ENCODE results near the gene FUT8.
"Not testable (repeated sequence)": the region's sequence is repeated elsewhere in the genome, so short reads cannot be mapped to it uniquely, and the experiment has no call there.

FUT8 gene

DNA sequence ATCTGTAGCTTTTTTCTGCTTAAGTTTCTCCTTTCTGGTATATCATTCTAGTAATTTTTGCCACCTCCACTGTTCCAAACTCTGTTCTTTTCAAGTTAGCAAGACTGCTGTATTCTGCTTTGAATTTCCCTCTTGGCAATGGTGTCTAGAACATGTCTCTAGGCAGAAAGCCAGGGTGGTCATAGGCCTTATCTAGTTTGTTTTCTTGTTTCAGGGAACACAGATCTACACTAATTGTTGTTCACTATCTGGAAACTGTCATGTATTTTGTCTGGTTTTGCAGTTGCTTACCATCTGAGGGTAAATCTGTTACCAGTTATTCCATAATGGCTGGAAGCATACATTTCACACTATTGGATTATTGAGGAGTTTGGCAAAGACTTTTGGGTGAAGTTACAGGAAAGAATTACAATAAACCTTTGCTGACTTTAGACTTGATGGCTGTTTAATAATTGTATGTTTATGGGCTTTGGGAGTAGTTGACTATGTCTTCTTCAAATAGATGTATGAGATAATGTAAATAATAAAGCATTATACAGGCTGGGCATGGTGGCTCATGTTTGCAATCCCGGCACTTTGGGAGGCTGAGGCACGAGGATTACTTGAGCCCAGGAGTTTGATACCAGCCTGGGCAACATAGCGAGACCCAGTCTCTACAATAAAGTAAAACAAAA, 41.4 kb downstream of the FUT8 start:
- DNase-seq (ENCODE audit: low spot score), result no peak

DNA sequence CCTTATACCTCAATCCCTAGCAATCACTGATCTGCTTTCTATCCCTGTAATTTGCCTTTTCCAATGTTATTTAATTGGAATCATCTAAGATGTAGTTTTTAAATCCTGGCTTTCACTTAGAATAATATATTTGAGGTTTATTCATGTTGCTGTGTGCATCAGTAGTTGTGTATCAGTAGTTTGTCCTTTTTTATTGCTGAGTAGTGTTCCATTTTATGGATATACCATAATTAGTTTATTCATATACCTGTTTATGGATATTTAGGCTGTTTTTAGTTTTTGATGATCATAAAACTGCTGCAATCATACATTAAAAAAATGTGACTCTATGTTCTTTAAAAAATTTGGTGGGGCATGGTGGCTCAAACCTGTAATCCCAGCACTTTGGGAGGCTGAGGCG, 43.7 kb downstream of the FUT8 start:
- DNase-seq (ENCODE audit: low spot score), result no peak

DNA sequence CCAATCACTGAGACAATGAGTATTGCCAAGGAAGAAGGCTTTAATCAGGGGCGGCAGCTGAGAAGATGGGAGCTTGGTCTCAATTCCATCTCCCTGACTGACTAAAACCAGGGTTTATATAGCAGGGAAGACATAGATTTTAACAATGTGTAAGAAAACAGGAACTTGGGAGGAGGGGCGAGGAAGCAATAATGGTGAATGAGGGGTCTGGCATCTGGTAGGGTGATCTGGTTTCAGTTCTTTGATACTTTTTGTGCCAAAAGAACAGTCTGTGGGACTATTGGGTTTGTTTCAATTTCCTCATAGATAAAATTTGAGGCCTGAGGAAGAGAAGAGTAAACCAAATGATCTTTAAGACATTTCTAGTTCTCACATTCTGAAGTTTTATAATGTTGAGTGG, 49.2 kb downstream of the FUT8 start:
- DNase-seq (ENCODE audit: low spot score), result no peak

DNA sequence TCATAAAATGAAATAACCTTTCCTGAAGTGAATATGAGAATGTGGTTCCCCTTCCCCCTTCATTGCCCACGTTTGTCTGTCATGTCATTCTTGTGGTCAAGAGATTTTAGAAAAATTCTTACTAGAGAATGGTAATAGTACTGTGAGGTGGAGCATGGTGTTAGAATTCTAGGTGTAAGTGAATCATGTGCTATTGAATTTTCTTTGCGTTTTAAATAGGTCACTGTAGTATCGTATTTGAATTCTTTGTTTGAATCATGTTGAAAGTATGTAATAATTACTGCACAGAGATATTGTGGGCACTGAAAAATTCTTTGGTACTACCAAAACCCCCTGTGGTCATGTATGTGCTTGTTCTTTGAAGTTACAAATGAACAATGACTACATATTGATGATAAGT, 49.9 kb downstream of the FUT8 start:
- peak; percentile 25 for DNase-seq (ENCODE audit: low spot score)

DNA sequence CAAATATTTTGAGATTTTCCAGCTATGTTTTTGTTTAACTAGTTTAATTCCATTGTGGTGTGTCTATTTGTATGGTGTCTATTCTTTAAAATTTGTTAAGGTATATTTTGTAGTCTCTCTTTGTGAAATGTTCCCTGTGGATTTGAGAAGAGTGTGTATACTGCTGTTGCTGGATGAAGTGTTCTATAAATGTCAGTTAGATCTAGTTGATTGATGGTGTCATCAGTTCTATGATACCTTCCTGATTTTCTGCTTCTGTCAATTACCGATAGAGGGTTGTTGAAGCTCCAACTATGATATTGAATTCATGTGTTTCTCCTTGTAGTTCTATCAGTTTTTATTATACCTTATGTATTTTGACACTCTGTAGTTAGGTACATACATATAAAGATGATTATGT, 53.1 kb downstream of the FUT8 start:
- DNase-seq (ENCODE audit: low spot score), result no peak

DNA sequence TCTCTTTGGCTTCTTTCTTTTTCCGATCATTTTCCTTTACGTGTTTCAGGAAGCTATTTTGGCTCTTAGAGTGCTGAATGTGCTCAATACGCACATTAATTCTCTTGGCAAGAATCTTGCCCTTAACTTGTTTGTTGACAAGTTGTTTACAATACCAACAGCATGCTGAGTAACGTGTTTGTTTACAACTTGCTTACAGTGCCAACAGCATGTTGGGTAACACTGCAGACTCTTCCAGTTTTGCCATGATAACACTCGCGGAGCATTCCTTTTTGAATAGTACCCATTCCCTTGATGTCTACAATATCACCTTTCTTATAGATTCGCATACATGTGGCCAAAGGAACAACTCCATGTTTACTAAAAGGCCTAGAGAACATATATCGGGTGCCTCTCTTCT, 55.4 kb downstream of the FUT8 start:
- DNase-seq (ENCODE audit: low spot score), result not testable (repeated sequence)

DNA sequence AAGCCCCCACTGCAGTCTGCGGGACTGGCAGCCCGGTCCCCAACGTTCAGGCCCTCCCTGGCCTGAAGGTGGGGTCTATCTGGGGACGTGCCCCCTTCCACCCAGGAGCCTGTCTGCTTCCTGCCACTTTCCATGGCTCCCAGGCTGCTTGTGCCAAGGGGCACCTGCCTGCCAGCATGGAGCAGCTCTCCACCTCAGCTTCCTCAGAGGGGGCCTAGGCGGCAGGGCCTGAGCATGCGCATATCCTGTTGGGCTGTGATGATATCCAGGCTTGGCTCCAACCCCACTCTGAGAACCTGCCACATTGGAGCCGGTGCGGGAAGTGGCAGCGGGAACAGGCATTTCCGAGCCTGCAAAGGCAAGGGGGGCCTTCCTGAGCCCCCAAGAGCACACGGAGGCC, 57.4 kb downstream of the FUT8 start:
- DNase-seq (ENCODE audit: low spot score), result no peak

DNA sequence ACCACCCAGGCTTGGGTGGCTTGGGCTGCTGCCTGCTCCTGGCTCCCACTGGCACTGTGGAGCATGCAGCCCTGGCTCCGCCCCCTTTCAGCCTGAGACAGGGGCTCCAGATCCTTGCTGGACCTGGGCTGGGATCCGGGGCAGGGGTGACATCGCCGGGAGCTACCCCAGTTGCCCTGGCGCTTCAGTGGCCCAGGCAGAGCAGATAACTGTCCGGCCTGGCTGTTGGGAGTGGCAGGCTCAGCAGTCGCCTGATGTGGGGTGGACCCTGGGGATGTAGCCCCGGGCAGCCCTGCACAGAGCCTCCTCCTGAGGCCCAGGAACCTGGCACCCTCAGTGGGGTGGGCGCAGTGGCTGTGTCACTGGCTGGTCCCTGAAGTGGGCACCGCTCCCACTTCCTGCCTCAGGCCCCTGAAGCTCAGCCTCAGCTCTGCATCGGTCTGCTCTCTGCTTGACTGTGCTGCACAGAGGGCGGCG, 57.9 kb downstream of the FUT8 start:
- DNase-seq (ENCODE audit: low spot score), result no peak

DNA sequence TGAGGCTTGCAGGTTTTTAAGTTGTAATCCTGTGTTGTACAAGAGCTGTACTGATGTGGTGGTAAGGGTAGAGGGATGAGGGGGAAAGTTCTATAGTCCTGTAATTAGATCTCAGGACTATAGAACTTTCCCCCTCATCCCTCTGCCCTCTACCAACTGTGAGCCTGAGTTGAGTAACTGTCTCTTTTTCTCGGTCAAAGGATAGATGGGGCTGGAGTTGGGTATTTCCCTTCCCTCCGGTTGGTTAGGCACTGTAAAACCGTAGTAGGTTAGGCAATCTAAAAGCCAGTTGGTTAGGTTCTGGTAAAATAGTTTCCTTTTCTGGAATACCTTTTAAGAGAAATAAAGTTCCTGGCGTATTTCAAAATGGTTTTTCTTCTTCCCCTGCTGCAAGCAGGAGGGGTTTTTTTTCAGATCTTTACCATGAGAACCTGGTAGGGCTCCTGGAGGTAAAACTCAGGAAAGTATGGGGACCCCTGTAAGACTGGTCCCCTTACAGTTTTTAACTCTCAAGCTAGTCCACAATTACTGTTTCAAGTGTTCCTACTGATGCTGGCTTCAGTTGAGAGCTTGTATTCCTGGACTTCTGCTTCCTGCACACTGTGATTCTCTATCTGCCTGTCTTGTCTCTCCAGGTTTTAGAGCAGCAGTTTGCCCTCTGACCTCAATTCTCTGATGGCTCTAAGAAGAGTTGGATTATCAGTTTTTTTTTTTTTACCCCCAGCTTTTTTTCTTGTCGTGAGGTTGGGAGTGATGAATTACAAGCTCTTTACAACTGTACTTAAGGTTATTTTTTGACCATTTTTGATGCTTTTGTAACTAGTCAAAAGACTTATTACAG, 58.7 kb downstream of the FUT8 start:
- DNase-seq (ENCODE audit: low spot score), result no peak

DNA sequence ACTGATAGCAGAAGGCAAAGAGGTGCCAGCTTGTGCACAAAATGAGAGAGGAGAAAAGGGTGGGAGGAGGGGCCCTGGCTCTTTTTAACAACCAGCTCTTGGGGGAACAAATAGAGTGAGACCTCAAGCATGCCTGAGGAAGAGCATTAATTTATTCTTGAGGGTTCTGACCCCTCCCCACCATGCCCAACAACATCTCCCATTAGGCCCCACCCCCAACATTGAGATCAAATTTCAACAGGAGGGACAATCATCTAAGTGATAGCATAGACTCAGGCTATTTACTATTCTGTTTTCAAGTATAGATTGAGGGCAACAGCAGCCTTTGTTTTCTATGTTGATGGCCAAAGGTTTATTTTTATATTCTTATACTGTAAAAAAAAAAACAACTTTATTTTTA, 59.7 kb downstream of the FUT8 start:
- DNase-seq (ENCODE audit: low spot score), result no peak

DNA sequence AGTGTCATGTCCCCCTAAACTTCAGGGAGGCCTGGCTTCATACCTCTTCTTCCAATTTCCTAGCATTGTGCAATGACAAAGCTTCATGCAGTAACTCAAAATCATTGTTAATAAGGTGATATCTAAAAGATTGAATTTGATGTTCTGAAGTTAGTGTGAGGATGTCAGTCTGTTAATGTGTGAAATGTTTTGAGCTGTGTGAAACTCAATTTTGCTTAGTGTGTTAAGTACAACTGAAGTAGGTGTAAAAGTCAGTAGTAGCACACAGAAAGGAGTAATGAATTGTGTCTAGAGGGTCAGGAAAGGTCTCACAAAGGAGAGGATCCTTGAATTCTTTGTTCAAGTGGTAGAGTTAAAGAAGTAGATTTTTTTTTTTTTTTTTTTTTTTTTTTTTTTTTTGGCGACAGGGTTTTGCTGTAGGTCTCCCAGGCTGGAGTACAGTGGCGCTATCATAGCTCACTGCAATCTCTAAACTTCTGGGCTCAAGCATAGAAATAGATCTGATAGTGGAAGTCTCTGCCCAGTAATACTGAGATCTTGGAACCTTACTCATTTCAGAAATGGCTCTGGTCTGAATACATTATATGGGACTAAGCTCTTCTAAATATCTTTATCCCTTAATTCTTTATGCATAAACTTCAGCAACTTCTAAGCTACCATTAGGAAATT, 63.9 kb downstream of the FUT8 start:
- DNase-seq (ENCODE audit: low spot score), result no peak

DNA sequence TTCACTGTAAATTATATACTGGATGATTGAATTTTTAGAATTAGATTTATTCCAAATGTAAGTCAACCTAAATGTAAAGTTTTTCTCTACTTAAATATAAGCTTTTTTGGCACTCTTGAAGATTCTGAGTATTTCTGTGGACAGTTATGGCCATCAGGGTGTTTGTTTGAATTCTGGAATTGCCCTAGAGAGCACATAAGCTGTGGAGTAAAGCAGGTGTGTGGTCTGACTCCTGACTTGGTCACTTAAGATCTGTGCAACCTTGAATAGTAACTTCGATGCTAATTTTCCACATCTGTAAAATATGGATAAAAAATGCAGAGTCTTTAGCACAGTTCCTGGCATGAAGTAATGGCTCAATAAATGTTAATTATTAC, 64.4 kb downstream of the FUT8 start:
- DNase-seq (ENCODE audit: low spot score), result no peak

DNA sequence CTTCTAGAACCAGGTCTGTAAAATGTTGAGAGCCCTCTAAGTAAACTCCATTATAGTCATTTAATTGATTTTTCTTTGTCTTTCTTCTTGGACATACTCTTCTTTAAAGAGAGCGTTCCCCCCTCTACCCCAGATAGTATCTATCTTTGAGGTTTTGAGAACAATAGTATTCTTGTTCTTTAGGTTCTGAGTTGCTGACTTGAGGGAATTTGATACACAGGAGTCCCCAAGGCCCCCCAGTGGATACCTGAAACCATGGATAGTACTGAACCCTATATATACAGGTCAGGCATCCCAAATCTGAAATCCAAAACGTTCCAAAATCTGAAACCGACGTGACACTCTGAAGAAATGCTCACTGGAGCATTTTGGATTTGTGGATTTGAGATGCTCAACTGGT, 65.5 kb downstream of the FUT8 start:
- no peak for DNase-seq (ENCODE audit: low spot score)

DNA sequence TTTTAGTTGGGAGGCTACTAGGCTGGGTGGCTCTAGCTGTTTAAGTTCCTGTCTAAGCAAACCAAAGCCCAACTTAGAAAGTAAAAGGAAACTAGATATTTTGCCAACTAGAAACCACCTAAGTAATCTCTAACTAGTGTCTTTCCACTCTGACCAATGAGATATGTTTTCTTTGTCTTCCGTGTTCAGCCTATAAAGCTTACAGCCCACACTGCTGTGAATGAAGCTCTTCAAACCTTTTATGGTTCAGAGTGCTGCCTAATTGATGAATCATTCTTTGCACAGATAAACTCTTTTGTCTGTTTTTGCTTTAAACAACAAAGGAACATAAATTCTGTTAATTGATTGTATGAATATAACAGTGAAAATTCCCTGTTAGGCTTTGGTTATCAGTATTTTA, 66.1 kb downstream of the FUT8 start:
- DNase-seq (ENCODE audit: low spot score), result no peak

DNA sequence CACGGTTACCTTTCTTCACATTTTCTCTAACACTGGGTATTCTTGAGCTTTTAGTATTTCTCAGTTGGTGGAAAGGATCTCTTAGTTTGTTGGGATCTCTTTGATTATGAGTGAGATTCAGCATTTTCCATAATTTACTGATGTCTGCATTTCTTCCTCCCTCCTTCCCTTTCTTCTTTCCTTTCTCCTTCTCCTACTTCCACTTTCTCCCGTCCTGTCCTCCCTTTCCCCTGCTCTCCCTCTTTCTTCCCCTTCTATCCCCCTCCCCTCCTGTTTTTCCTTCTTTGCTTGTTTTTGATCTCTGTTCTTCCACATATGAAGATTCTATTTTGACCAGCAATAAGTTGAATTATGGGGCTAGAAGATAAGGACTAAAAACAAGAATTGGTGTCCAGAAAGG, 66.9 kb downstream of the FUT8 start:
- no peak for DNase-seq (ENCODE audit: low spot score)

DNA sequence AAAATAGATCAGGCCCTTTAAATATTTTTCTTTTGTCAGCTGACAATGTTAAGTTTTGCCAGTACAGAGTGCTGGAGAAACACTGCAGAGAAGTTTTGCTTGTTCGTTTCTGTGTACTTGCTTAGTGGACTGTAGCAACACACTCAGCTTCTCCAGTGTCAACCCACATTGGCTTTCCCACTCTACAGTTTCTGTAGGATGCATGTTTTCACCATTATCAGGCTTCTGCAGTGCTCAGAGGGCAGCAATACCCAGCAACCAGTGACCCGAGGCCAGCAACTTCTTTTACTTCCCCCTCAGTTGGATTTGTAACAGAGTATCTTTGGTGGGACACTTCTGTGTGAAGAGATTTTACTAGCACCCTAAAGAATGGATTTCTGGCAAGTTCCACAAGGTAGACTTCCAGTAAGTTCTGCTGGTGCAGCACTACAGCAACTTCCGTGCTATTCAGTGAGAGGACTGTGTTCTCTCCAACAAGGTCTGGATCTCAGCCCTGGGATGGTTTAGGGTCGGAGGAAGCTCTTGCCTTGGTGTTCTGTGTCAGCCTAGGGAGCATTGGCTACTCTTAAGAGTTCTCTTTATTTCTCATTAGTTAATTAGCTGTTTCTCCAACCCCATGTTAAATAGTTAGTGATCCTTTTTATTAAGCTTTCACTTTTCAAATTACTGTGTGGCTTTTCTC, 70.4 kb downstream of the FUT8 start:
- no peak for DNase-seq (ENCODE audit: low spot score)

DNA sequence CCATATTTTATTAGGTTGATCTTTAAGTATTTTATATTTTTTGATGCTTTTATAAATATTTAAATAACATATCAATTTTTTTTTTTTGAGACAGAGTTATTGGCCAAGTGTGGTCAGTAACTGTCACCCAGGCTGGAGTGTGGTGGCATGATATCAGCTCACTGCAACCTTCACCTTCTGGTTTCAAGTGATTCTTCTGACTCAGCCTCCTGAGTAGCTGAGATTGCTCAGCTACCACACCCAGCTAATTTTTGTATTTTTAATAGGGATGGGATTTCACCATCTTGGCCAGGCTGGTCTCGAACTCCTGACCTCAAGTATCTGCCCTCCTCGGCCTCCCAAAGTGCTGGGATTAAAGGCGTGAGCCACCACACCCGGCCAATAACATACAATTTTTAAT, 71.1 kb downstream of the FUT8 start:
- no peak for DNase-seq (ENCODE audit: low spot score)

DNA sequence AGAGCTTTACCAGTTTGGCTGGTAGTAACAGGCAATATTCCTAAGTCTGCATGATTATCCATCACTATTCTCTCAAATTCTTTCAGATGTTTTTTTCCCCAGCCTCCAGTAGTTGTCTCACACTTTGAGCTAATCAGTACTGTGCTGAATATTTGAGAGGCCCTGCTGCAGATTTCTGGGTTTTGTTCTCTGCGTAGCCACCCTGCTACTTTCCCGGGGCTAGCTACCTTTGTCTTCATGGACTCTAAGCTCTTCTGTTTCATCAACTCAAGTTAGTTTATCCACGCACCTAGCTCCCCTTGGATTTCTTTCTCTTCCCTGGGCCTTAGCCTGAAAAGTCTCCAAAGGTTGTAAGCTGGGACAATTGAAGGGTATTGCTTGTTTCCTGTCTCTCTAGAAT, 73.0 kb downstream of the FUT8 start:
- DNase-seq (ENCODE audit: low spot score), result no peak

DNA sequence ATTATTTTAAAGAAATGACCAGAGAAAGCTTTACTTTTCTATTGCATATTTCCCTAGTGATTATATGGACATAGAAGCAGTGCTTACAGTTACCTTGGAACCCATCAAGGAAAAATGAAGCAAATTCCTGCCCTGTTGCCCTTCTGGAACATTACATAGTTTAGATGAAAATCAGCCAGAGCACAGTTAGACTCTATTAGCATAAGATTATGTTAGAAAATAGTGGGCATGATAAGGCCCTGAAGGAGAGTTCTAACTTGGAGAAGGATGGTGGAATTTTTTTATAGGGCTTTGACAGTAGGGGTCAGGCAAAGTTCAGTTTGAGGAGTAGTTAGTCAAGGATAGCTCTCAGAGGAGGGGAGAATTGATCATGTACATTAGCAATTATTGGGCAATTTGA, 74.3 kb downstream of the FUT8 start:
- no peak for DNase-seq (ENCODE audit: low spot score)

DNA sequence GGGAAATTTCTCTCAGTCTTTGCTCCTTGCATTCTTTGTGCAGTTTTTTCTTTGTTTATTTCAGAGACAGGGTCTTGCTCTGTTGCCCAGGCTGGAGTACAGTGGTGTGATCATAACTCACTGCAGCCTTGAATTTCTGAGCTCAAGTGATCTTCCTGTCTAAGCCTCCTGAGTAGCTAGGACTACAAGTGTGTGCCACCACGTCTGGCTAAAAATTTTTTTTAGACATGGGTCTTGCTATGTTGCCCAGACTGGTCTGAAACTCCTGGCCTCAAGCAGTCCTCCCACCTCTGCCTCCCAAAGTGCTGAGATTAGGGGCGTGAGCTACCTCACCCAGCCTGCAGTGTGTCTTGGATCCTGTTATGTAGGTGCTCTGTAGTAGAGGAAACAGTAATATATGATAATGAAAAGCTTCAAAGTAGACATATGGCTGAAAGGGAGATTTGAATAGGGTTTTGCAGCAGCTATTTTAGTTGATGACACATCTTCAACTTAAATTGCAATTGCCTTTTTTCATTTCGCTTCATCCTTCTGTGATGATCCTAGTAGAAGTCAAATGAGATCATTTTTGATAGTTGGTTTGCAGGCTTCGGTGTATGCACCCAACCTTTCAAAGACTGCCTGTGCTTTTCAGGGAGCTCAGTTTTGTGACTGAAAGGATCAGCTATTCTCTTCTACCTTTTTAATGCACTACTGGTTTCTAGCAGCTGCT, 75.4 kb downstream of the FUT8 start:
- DNase-seq (ENCODE audit: low spot score), result no peak

DNA sequence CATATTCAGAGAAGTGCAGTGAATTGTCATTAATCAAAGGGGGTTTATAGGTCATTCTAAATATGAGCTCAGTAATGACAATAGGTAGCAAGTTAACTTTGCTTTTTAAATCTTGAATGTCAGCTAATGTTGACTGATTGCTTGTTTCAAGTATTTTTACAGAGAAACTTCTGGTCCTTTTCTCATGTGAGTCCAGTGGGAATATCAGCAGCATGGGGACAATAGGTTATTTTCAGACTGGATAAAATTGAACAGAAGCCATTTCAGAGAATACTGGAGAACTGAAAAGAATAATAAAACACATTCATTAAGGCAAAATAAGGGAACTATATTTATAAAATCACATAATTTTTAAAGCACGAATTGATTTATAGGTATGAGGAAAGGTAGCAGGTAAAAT, 78.7 kb downstream of the FUT8 start:
- no peak for DNase-seq (ENCODE audit: low spot score)

DNA sequence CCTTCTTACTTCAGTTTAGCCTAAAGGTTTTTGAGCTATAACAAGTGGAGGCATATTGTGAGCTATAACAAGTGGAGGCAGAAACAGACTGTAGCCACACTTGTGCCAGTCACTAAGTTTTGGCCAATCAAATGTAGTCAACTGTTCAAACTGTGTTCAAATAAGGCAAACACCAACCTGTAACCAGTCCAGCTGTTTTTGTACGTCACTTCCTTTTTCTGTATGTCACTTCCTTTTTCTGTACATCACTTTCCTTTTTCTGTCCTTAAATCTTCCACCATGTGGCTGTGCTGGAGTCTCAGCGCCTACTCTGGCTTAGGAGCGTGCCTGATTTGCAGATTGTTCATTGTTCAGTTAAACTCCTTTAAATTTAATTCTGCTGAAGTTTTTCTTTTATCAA, 79.7 kb downstream of the FUT8 start:
- no peak for DNase-seq (ENCODE audit: low spot score)

All from hepatic stellate cell (primary cell).